Type B pancreatic cell (in vitro differentiated cells): ENCODE results near the gene PI4K2A. TPM values are rescaled to one million over a fixed set of nuclear protein-coding genes. Genes with fewer than 3 reads are reported as not detected.

Experiments
- DNase-seq: peaks from one replicate; pipeline ENCODE4 v3.0.0; 2021; ENCODE audit warnings: mixed read lengths; ENCODE audit not compliant: unreplicated experiment; ENCODE audit errors: extremely low spot score
- H3K27ac Mint-ChIP-seq: 2 replicates; pipeline ENCODE4 v1.8.0; 2021; ENCODE audit warnings: mild to moderate bottlenecking, mixed read lengths
- H3K27me3 Mint-ChIP-seq: 2 replicates; pipeline ENCODE4 v1.8.0; 2021; ENCODE audit warnings: mixed read lengths
- H3K36me3 Mint-ChIP-seq: 2 replicates; pipeline ENCODE4 v1.8.0; 2021; ENCODE audit warnings: mixed read lengths
- H3K4me1 Mint-ChIP-seq: one replicate; pipeline ENCODE4 v1.8.0; 2021; ENCODE audit warnings: mixed read lengths; ENCODE audit not compliant: unreplicated experiment
- H3K4me3 Mint-ChIP-seq: 2 replicates; pipeline ENCODE4 v1.8.0; 2021; ENCODE audit warnings: mild to moderate bottlenecking, mixed read lengths
- H3K9me3 Mint-ChIP-seq: 2 replicates; pipeline ENCODE4 v1.8.0; 2021; ENCODE audit warnings: mixed read lengths
- CTCF ChIP-seq: fragments of 200-600 bp; sonication (generic); conservative IDR thresholded peaks from 2 replicates; pipeline ENCODE4 v1.5.0; 2021; ENCODE audit warnings: antibody characterized with exemption, mild to moderate bottlenecking
- total RNA-seq: library from RNA; stranded (reverse); gene quantifications from 2 replicates; pipeline ENCODE4 v1.2.1, GENCODE V29; 2021; ENCODE audit warnings: low replicate concordance

Gene PI4K2A
- total RNA-seq, 1 donor from 2014 or later: 19.3 TPM

- Mint-ChIP-seq H3K27ac (no peak overlapping the region), H3K4me1 (peaks cover 25% of the 10 kb centered on the region), H3K4me3 (no peak overlapping the region), H3K9me3 (no peaks in the 10 kb centered on the region), H3K27me3 (peaks cover 19% of the 10 kb centered on the region), H3K36me3 (no peaks in the 10 kb centered on the region)
- DNase-seq: no peak
- no peak for TF ChIP-seq CTCF
These were observed 67.7 kb downstream of the PI4K2A start for GRCh38 chr10:97708167-97708566.

- no peak for DNase-seq
- H3K9me3 Mint-ChIP-seq: no peaks in the 10 kb centered on the region
- H3K4me3 Mint-ChIP-seq: no peak overlapping the region
- peak overlapping the region; percentile 63 for H3K27ac Mint-ChIP-seq
- no peaks in the 10 kb centered on the region for H3K36me3 Mint-ChIP-seq
- peaks cover 25% of the 10 kb centered on the region for H3K4me1 Mint-ChIP-seq
- H3K27me3 Mint-ChIP-seq: peaks cover 19% of the 10 kb centered on the region
- TF ChIP-seq CTCF: peak; percentile 76
These were observed 68.8 kb downstream of the PI4K2A start for GRCh38 chr10:97708976-97709946.

GRCh38 chr10:97711640-97712572, 71.4 kb downstream of the PI4K2A start:
- peak overlapping the region; percentile 49 for H3K27ac Mint-ChIP-seq
- TF ChIP-seq CTCF: no peak
- H3K9me3 Mint-ChIP-seq: no peaks in the 10 kb centered on the region
- H3K36me3 Mint-ChIP-seq: peaks cover 5% of the 10 kb centered on the region
- no peak for DNase-seq
- peaks cover 19% of the 10 kb centered on the region for H3K27me3 Mint-ChIP-seq
- H3K4me3 Mint-ChIP-seq: peak overlapping the region; percentile 76
- H3K4me1 Mint-ChIP-seq: peaks cover 25% of the 10 kb centered on the region

- Mint-ChIP-seq H3K4me1 (peaks cover 27% of the 10 kb centered on the region), H3K4me3 (peak within 1 kb of the TSS; percentile 100), H3K36me3 (peaks cover 11% of the 10 kb centered on the region), H3K27ac (peak within 1 kb of the TSS; percentile 98), H3K9me3 (no peaks in the 10 kb centered on the region), H3K27me3 (peaks cover 19% of the 10 kb centered on the region)
- no peak for DNase-seq
- no peak for TF ChIP-seq CTCF
These were observed 72.9 kb downstream of the PI4K2A start, which contains the start of gene MARVELD1 for GRCh38 chr10:97713339-97713825. Gene MARVELD1, plus strand, starts transcription at chr10:97713730. Its CDS starts 147 bp downstream, at chr10:97713877.

GRCh38 chr10:97713826-97714400, 73.4 kb downstream of the PI4K2A start:
- Mint-ChIP-seq H3K4me1 (peaks cover 31% of the 10 kb centered on the region), H3K9me3 (no peaks in the 10 kb centered on the region), H3K27me3 (peaks cover 19% of the 10 kb centered on the region), H3K27ac (peak overlapping the region; percentile 98), H3K36me3 (peaks cover 11% of the 10 kb centered on the region), H3K4me3 (peak overlapping the region; percentile 100)
- DNase-seq: peak; percentile 80
- peak; percentile 38 for TF ChIP-seq CTCF
